H9 (cell line): ENCODE results near the gene HPDL. TPM values are rescaled to one million over a fixed set of nuclear protein-coding genes. Genes with fewer than 3 reads are reported as not detected.

Experiments
- DNase-seq: peaks from one replicate; pipeline ENCODE4 v3.0.0-alpha.2; 2017
- H2AFZ ChIP-seq: one replicate; pipeline ENCODE4 v1.6.1; 2013; ENCODE audit warnings: mild to moderate bottlenecking, low read length, control low read depth, moderate library complexity
- H2AK5ac ChIP-seq: 2 replicates; pipeline ENCODE4 v1.6.1; 2013; ENCODE audit warnings: low read length, control low read depth, mixed read lengths; ENCODE audit not compliant: insufficient read length
- H2BK120ac ChIP-seq: one replicate; pipeline ENCODE4 v1.6.1; 2013; ENCODE audit warnings: low read depth, mild to moderate bottlenecking, low read length, control low read depth, inconsistent platforms; ENCODE audit not compliant: poor library complexity, severe bottlenecking
- H2BK12ac ChIP-seq: 2 replicates; pipeline ENCODE4 v1.6.1; 2013; ENCODE audit warnings: low read length, control low read depth, mixed read lengths, low read depth; ENCODE audit not compliant: insufficient read length
- H2BK15ac ChIP-seq: 2 replicates; pipeline ENCODE4 v1.6.1; 2013; ENCODE audit warnings: low read depth, low read length, control low read depth
- H2BK20ac ChIP-seq: one replicate; pipeline ENCODE4 v1.6.1; 2013; ENCODE audit warnings: low read depth, mild to moderate bottlenecking, low read length, control low read depth, inconsistent platforms; ENCODE audit not compliant: poor library complexity, severe bottlenecking
- H2BK5ac ChIP-seq: 2 replicates; pipeline ENCODE4 v1.6.1; 2013; ENCODE audit warnings: low read length, control low read depth, mixed read lengths; ENCODE audit not compliant: insufficient read length
- H3K14ac ChIP-seq: 2 replicates; pipeline ENCODE4 v1.6.1; 2013; ENCODE audit warnings: low read length, control low read depth; ENCODE audit not compliant: insufficient read depth
- H3K18ac ChIP-seq: 2 replicates; pipeline ENCODE4 v1.6.1; 2013; ENCODE audit warnings: low read depth, mild to moderate bottlenecking, mixed read lengths, low read length, control low read depth; ENCODE audit not compliant: insufficient read length
- H3K23ac ChIP-seq: 2 replicates; pipeline ENCODE4 v1.6.1; 2013; ENCODE audit warnings: low read length, control low read depth, mixed read lengths, low read depth; ENCODE audit not compliant: insufficient read length
- H3K23me2 ChIP-seq: 2 replicates; pipeline ENCODE4 v1.6.1; 2013; ENCODE audit warnings: low read depth, mild to moderate bottlenecking, mixed read lengths, low read length, control low read depth; ENCODE audit not compliant: insufficient read length, poor library complexity, severe bottlenecking
- H3K27ac ChIP-seq: 2 replicates; pipeline ENCODE4 v1.5.1; 2013; ENCODE audit warnings: low read length, control low read depth, mixed read lengths, low read depth; ENCODE audit not compliant: insufficient read length
- H3K27me3 ChIP-seq: 2 replicates; pipeline ENCODE4 v1.6.1; 2013; ENCODE audit warnings: low read length, control low read depth, inconsistent platforms; ENCODE audit not compliant: insufficient read depth
- H3K4ac ChIP-seq: 2 replicates; pipeline ENCODE4 v1.6.1; 2013; ENCODE audit warnings: low read depth, mild to moderate bottlenecking, control low read depth, inconsistent platforms, low read length, moderate library complexity
- H3K4me1 ChIP-seq: 2 replicates; pipeline ENCODE4 v1.6.1; 2013; ENCODE audit warnings: low read length, control low read depth, inconsistent platforms; ENCODE audit not compliant: insufficient read depth
- H3K4me2 ChIP-seq: 2 replicates; pipeline ENCODE4 v1.6.1; 2013; ENCODE audit warnings: low read length, control low read depth, mixed read lengths; ENCODE audit not compliant: insufficient read length, insufficient read depth
- H3K56ac ChIP-seq: 2 replicates; pipeline ENCODE4 v1.6.1; 2013; ENCODE audit warnings: low read depth, mild to moderate bottlenecking, mixed read lengths, low read length, control low read depth; ENCODE audit not compliant: insufficient read length
- H3K79me1 ChIP-seq: 2 replicates; pipeline ENCODE4 v1.6.1; 2013; ENCODE audit warnings: low read depth, mild to moderate bottlenecking, moderate library complexity, low read length, control low read depth, inconsistent platforms; ENCODE audit not compliant: insufficient read depth, poor library complexity, severe bottlenecking
- H3K79me2 ChIP-seq: 2 replicates; pipeline ENCODE4 v1.6.1; 2013; ENCODE audit warnings: low read length, control low read depth, inconsistent platforms; ENCODE audit not compliant: insufficient read depth
- H3K9ac ChIP-seq: 2 replicates; pipeline ENCODE4 v1.6.1; 2013; ENCODE audit warnings: low read length, control low read depth, mixed read lengths; ENCODE audit not compliant: insufficient read length; ENCODE audit errors: extremely low read depth
- H3K9me3 ChIP-seq: one replicate; pipeline ENCODE4 v1.6.1; 2013; ENCODE audit warnings: low read depth, low read length, inconsistent platforms; ENCODE audit not compliant: control insufficient read depth
- H3T11ph ChIP-seq: one replicate; pipeline ENCODE4 v1.6.1; 2013; ENCODE audit warnings: mild to moderate bottlenecking, low read length, control low read depth, inconsistent platforms
- H4K20me1 ChIP-seq: one replicate; pipeline ENCODE4 v1.6.1; 2013; ENCODE audit not compliant: control insufficient read depth, insufficient read length, insufficient read depth
- H4K5ac ChIP-seq: 2 replicates; pipeline ENCODE4 v1.6.1; 2013; ENCODE audit warnings: low read depth, mild to moderate bottlenecking, mixed read lengths, low read length, control low read depth; ENCODE audit not compliant: insufficient read length
- H4K8ac ChIP-seq: replicated peaks from 2 replicates; pipeline ENCODE4 v1.6.1; 2013; ENCODE audit warnings: low read length, control low read depth, mixed read lengths, low read depth; ENCODE audit not compliant: insufficient read length
- H4K91ac ChIP-seq: 2 replicates; pipeline ENCODE4 v1.6.1; 2013; ENCODE audit warnings: low read depth, mild to moderate bottlenecking, moderate library complexity, mixed read lengths, low read length, control low read depth; ENCODE audit not compliant: insufficient read length
- H3K27ac Mint-ChIP-seq, 3 experiments: 2 replicates in 2 of 3; 3 replicates in 1 of 3; pipeline ENCODE4 v1.8.0; 2020 to 2021; ENCODE audit warnings: mixed read lengths in 3 of 3, mild to moderate bottlenecking in 1 of 3, moderate library complexity in 1 of 3
- H3K27me3 Mint-ChIP-seq: 2 replicates; pipeline ENCODE4 v1.8.0; 2021; ENCODE audit warnings: low read depth, mild to moderate bottlenecking, moderate library complexity, mixed read lengths
- H3K36me3 Mint-ChIP-seq, 3 experiments: 2 replicates in 2 of 3; 3 replicates in 1 of 3; pipeline ENCODE4 v1.8.0; 2020 to 2021; ENCODE audit warnings: low read depth in 3 of 3, mixed read lengths in 3 of 3; ENCODE audit not compliant: insufficient read depth in 1 of 3
- H3K4me1 Mint-ChIP-seq, 2 experiments: 2 replicates each; pipeline ENCODE4 v1.8.0; 2020; ENCODE audit warnings: mixed read lengths in 2 of 2
- H3K4me3 Mint-ChIP-seq, 2 experiments: 2 replicates in 1 of 2; 3 replicates in 1 of 2; pipeline ENCODE4 v1.8.0; 2020 to 2021; ENCODE audit warnings: mild to moderate bottlenecking in 2 of 2, mixed read lengths in 2 of 2, moderate library complexity in 1 of 2
- H3K9me3 Mint-ChIP-seq, 2 experiments: 2 replicates in 1 of 2; 3 replicates in 1 of 2; pipeline ENCODE4 v1.8.0; 2020; ENCODE audit warnings: mild to moderate bottlenecking in 2 of 2, mixed read lengths in 2 of 2, moderate library complexity in 1 of 2
- CTCF ChIP-seq: fragments of 200-600 bp; sonication (generic); conservative IDR thresholded peaks from 3 replicates; pipeline ENCODE4 v1.8.0; 2021; ENCODE audit warnings: antibody characterized with exemption, mild to moderate bottlenecking
- WGBS: extraction: QIAGEN DNeasy Blood & Tissue Kit; methylation state at CpG from one replicate; pipeline ENCODE4 v1.1.7; 2013; ENCODE audit warnings: missing lambda C conversion rate, low lambda C conversion rate, mixed read lengths; ENCODE audit not compliant: insufficient read length; ENCODE audit errors: extremely low coverage; 5-methylcytosine and 5-hydroxymethylcytosine counted together
- total RNA-seq: library from RNA; stranded (reverse); gene quantifications from 2 replicates; pipeline ENCODE4 v1.2.1, GENCODE V29; 2021

Gene HPDL
- total RNA-seq, 1 experiment from 2014 or later, result 10.6 TPM

- TF ChIP-seq CTCF, result no peak
- H3K56ac ChIP-seq, result no peak overlapping the region
- no peaks in the 10 kb centered on the region for H3K9me3 ChIP-seq
- no peak overlapping the region for H2BK12ac ChIP-seq
- H2BK120ac ChIP-seq, result no peak overlapping the region
- H3K79me1 ChIP-seq, result no peaks in the 10 kb centered on the region
- DNase-seq, result no peak
- no peak overlapping the region for H2BK15ac ChIP-seq
- H3K23me2 ChIP-seq, result no peaks in the 10 kb centered on the region
- H3K18ac ChIP-seq, result no peak overlapping the region
- Mint-ChIP-seq H3K4me1 (no peaks in the 10 kb centered on the region), H3K9me3 (no peaks in the 10 kb centered on the region), H3K27me3 (no peaks in the 10 kb centered on the region), H3K36me3 (peaks cover 9 to 35% (median 15%) of the 10 kb centered on the region in 3 experiments), H3K27ac (0 out of 7 replicates have a peak overlapping the region, but pooled peaks of 1 of the 3 experiments have one; percentile 8), H3K4me3 (no peak overlapping the region)
- H2AK5ac ChIP-seq, result no peak overlapping the region
- H4K91ac ChIP-seq, result no peak overlapping the region
- H3K4me1 ChIP-seq, result no peaks in the 10 kb centered on the region
- H3K4me2 ChIP-seq, result no peak overlapping the region
- no CpG with 5 or more reads among the region's 2 CpGs for WGBS
- no peak overlapping the region for H2BK20ac ChIP-seq
- no peak overlapping the region for H3K14ac ChIP-seq
- H3K27ac ChIP-seq, result no peak overlapping the region
- H3K23ac ChIP-seq, result no peak overlapping the region
- H3T11ph ChIP-seq, result no peak overlapping the region
- H2AFZ ChIP-seq, result no peak overlapping the region
- no peak overlapping the region for H4K8ac ChIP-seq
- no peak overlapping the region for H4K5ac ChIP-seq
- H4K20me1 ChIP-seq, result no peaks in the 10 kb centered on the region
- H3K27me3 ChIP-seq, result no peaks in the 10 kb centered on the region
- H3K4ac ChIP-seq, result no peak overlapping the region
- H2BK5ac ChIP-seq, result no peak overlapping the region
- no peak overlapping the region for H3K9ac ChIP-seq
- H3K79me2 ChIP-seq, result no peaks in the 10 kb centered on the region
These were observed 21.3 kb downstream of the HPDL start for GRCh38 chr1:45348020-45348419.
